Mesothelial cell of epicardium (in vitro differentiated cells): ENCODE data around the gene PCGF2. TPM values are rescaled to one million over a fixed set of nuclear protein-coding genes. Genes with fewer than 3 reads are reported as not detected.
"Not testable (repeated sequence)": the region's sequence is repeated elsewhere in the genome, so short reads cannot be mapped to it uniquely, and the experiment has no call there.

Experiments used
- DNase-seq, 2 experiments: peaks; one replicate each; pipeline ENCODE4 v3.0.0; 2021; ENCODE audit warnings: low spot score in 2 of 2; ENCODE audit not compliant: unreplicated experiment in 2 of 2
- H3K27ac Mint-ChIP-seq: 2 replicates; pipeline ENCODE4 v1.8.0; 2021; ENCODE audit warnings: mixed read lengths
- H3K27me3 Mint-ChIP-seq: 2 replicates; pipeline ENCODE4 v1.8.0; 2021; ENCODE audit warnings: low read depth, mixed read lengths
- H3K36me3 Mint-ChIP-seq: 2 replicates; pipeline ENCODE4 v1.8.0; 2021; ENCODE audit warnings: mixed read lengths
- H3K4me1 Mint-ChIP-seq: 2 replicates; pipeline ENCODE4 v1.8.0; 2021; ENCODE audit warnings: mixed read lengths
- H3K4me3 Mint-ChIP-seq: 2 replicates; pipeline ENCODE4 v1.8.0; 2021; ENCODE audit warnings: mild to moderate bottlenecking, moderate library complexity, mixed read lengths
- H3K9me3 Mint-ChIP-seq: 2 replicates; pipeline ENCODE4 v1.8.0; 2021; ENCODE audit warnings: mixed read lengths
- CTCF ChIP-seq: fragments of 200-600 bp; sonication (generic); IDR thresholded peaks from one replicate; pipeline ENCODE4 v1.5.0; 2021; ENCODE audit warnings: antibody characterized with exemption; ENCODE audit not compliant: unreplicated experiment
- total RNA-seq: library from RNA; stranded (reverse); gene quantifications from 3 replicates; pipeline ENCODE4 v1.2.1, GENCODE V29; 2021

Gene PCGF2
- total RNA-seq, 1 donor from 2014 or later, result 83.3 TPM

GRCh38 chr17:38729886-38730525 lies 18.1 kb downstream of the PCGF2 start, which contains the start of gene CISD3:
TSS of gene CISD3 (plus strand) at chr17:38730341. CDS start at chr17:38730359, 18 bp downstream.
- H3K36me3 Mint-ChIP-seq, result peaks cover 2% of the 10 kb centered on the region
- no peaks in the 10 kb centered on the region for H3K27me3 Mint-ChIP-seq
- peak within 1 kb of the TSS; percentile 82 for H3K4me3 Mint-ChIP-seq
- peak within 1 kb of the TSS; percentile 83 for H3K27ac Mint-ChIP-seq
- H3K4me1 Mint-ChIP-seq, result peaks cover 11% of the 10 kb centered on the region
- H3K9me3 Mint-ChIP-seq, result no peaks in the 10 kb centered on the region
- peak in 1 of 2 experiments; percentile 85 for DNase-seq
- TF ChIP-seq CTCF, result peak; percentile 72

- no peaks in the 10 kb centered on the region for H3K27me3 Mint-ChIP-seq
- no peak for DNase-seq
- peak overlapping the region; percentile 66 for H3K4me3 Mint-ChIP-seq
- TF ChIP-seq CTCF, result no peak
- H3K4me1 Mint-ChIP-seq, result peaks cover 9% of the 10 kb centered on the region
- no peaks in the 10 kb centered on the region for H3K9me3 Mint-ChIP-seq
- peaks cover 2% of the 10 kb centered on the region for H3K36me3 Mint-ChIP-seq
- H3K27ac Mint-ChIP-seq, result peak overlapping the region; percentile 34
Observed at GRCh38 chr17:38729368-38729885, 18.7 kb downstream of the PCGF2 start.

GRCh38 chr17:38728290-38728831 lies 19.8 kb downstream of the PCGF2 start:
- no peak overlapping the region for H3K4me3 Mint-ChIP-seq
- no peaks in the 10 kb centered on the region for H3K9me3 Mint-ChIP-seq
- peaks cover 2% of the 10 kb centered on the region for H3K36me3 Mint-ChIP-seq
- no peak for TF ChIP-seq CTCF
- DNase-seq, result no peak
- H3K4me1 Mint-ChIP-seq, result peaks cover 7% of the 10 kb centered on the region
- no peaks in the 10 kb centered on the region for H3K27me3 Mint-ChIP-seq
- no peak overlapping the region for H3K27ac Mint-ChIP-seq

- no peak overlapping the region for H3K27ac Mint-ChIP-seq
Observed at GRCh38 chr17:38727736-38728135, 20.4 kb downstream of the PCGF2 start.

GRCh38 chr17:38726145-38726544 lies 22.0 kb downstream of the PCGF2 start:
- not testable (repeated sequence) for H3K27me3 Mint-ChIP-seq, H3K4me1 Mint-ChIP-seq, DNase-seq, H3K4me3 Mint-ChIP-seq, H3K9me3 Mint-ChIP-seq, H3K36me3 Mint-ChIP-seq, H3K27ac Mint-ChIP-seq

More at GRCh38 chr17:38727736-38728135, 20.4 kb downstream of the PCGF2 start:
- no peak for TF ChIP-seq CTCF
- no peaks in the 10 kb centered on the region for H3K36me3 Mint-ChIP-seq
- no peaks in the 10 kb centered on the region for H3K27me3 Mint-ChIP-seq
- H3K4me1 Mint-ChIP-seq, result peaks cover 7% of the 10 kb centered on the region
- H3K9me3 Mint-ChIP-seq, result no peaks in the 10 kb centered on the region
- DNase-seq, result no peak
- H3K4me3 Mint-ChIP-seq, result no peak overlapping the region

GRCh38 chr17:38725066-38725465 lies 23.1 kb downstream of the PCGF2 start:
- Mint-ChIP-seq H3K27me3 (no peaks in the 10 kb centered on the region), H3K27ac (no peak overlapping the region), H3K4me3 (no peak overlapping the region), H3K36me3 (peaks cover 8% of the 10 kb centered on the region), H3K4me1 (peaks cover 7% of the 10 kb centered on the region), H3K9me3 (no peaks in the 10 kb centered on the region)
- TF ChIP-seq CTCF, result no peak
- DNase-seq, result no peak
